ENCODE measurements around the gene ATP9A.

ATP9A gene

GRCh38 chr20:51622004-51622874 is 146.0 kb downstream of the ATP9A start:
- DNase-seq, result no peak

GRCh38 chr20:51620432-51620831 is 147.8 kb downstream of the ATP9A start:
- no peak for DNase-seq

DNA sequence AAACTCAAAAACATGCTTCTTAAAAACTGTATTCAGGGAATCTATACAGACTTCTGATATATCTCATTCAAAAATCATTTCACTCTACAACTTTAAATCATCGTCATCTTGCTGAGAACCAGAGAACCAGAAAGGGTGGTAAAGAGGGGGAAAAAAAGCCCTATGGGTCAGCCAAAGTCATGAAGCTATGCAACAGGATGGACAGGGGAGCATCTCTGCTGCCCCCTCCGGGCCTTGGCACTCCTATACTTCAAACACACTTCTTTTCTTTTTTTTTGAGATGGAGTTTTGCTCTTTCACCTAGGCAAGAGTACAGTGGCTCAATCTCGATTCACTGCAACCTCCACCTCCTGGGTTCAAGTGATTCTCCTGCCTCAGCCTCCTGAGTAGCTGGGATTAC is 152.1 kb downstream of the ATP9A start:
- no peak for DNase-seq

GRCh38 chr20:51614687-51615086 is 153.5 kb downstream of the ATP9A start:
- DNase-seq, result no peak

GRCh38 chr20:51613580-51613979 is 154.6 kb downstream of the ATP9A start:
- DNase-seq, result no peak

GRCh38 chr20:51612896-51613295 is 155.3 kb downstream of the ATP9A start:
- no peak for DNase-seq

- DNase-seq, result no peak
Measured at GRCh38 chr20:51611625-51611890, 156.6 kb downstream of the ATP9A start.

DNA sequence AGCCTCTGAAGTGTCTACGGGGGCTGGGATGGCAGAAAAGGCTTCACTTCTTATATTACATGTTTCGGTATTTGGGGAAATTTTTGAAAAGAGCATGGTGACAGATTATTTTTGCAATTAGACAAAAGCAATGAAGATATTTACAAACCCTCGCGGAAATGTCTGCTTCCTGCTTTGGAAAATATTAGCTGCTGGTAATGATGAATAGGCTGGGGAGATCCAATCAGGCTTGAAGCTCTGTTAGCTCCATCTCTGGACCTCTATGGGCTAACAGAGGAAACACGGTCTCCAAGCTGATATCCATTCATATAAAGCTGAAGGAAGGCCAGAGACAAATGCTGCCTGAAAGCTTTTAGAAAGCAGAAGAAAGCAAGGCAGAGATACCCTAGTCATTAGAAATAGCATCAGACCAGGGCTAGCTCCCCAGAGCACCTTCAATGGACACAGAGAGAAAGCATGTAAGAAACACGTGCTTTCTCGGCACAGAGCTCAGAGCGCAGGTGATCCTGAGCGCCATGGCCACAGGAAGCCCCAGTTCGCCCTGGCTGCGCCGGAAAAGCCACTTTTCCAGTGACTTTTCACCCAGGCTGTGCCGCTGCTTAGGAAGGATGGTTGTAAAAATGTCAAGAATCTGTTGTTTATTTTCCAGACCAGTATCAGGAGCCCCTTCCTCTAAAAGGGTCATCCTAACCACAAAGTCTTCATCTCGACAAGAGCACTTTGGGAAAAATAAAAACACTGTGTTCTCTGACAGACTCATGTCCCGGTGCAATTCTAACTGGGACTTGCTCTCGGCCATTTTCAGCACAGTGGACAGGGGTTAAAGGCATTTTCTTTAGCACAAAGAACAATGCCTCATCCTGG is 157.2 kb downstream of the ATP9A start:
- no peak for DNase-seq

DNA sequence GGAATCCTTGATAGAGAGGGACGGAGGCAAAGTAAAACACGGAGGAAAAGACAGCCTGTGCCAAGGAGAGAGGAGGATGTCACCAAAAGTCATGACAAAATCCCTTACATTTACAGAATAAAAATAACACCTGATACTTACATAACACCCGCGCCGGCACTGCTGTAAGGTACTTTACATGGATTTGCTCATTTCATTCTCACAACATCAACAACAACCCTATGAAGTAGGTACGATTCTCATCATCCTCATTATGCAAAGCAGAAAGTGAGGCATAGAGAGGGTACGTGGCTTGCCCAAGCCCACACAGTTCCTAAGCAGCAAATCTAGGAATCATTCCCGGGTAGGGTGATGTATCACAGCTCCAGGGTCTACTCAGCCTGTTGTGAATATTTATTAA is 158.1 kb downstream of the ATP9A start:
- DNase-seq, result no peak

DNA sequence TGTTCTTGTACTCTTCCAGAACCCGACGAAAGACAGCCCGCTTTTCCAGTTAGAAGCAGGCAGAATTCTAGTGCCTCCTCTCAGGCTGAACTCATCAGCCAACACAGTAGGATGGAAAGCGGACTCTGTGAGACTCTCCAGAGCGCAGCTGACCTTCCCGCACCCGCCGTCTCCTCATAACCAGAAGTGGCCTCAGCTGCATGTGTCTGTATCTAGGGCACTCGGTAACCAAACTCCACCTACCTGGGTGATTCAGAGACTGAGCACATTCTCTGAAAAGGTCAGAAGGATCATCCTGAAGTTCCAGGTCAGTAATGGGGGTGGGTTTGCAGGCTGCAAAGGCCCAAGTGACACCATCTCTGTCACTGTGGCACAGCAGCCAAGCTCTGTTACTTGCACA is 158.9 kb downstream of the ATP9A start:
- no peak for DNase-seq

- DNase-seq, result no peak
Measured at GRCh38 chr20:51608061-51608460, 160.1 kb downstream of the ATP9A start.

DNA sequence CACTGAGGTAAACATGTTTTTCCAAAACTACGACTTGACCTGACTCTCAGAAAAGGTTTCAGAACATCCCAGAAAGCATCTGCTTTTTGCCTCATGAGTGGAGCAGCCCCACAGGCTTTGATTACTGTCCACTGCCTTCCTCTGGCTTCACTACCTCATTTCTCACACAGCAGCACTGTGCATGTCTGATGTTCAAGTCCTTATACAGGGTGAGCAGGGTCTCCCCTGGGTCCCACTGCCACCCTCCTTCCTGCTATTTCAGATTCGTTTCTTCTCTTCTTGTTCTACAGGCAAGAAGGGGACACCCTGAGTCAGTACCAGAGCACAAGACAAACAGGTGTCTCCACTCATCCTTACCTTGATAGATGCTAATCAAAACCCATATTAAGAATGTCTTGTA is 161.0 kb downstream of the ATP9A start:
- DNase-seq, result no peak

GRCh38 chr20:51604851-51605250 is 163.3 kb downstream of the ATP9A start:
- no peak for DNase-seq

- no peak for DNase-seq
Measured at GRCh38 chr20:51602131-51602530, 166.1 kb downstream of the ATP9A start.

GRCh38 chr20:51600950-51601349 is 167.2 kb downstream of the ATP9A start:
- DNase-seq, result no peak

- DNase-seq, result no peak
Measured at GRCh38 chr20:51600016-51600420, 168.2 kb downstream of the ATP9A start.

DNA sequence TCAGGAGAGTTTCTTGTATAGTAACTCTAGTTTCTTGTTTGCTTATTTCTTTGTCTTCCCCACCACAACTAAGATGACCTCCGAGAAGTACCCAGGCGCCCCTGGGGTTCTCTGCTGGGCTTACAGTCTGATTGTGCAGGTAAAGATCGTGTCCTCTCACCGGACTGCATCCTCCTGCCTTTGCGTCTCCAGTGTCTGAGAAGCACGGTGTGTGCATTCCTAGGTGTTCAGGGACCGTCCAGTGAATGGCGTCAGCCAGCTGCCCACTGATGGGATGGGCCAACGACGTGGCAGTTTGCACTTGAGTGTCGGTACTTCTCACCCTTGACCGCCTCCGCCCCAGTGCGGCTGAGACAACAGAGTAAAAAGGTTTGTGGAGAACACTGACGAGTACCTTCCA is 169.6 kb downstream of the ATP9A start:
- DNase-seq, result no peak

GRCh38 chr20:51597389-51598231 is 170.6 kb downstream of the ATP9A start:
- no peak for DNase-seq

DNA sequence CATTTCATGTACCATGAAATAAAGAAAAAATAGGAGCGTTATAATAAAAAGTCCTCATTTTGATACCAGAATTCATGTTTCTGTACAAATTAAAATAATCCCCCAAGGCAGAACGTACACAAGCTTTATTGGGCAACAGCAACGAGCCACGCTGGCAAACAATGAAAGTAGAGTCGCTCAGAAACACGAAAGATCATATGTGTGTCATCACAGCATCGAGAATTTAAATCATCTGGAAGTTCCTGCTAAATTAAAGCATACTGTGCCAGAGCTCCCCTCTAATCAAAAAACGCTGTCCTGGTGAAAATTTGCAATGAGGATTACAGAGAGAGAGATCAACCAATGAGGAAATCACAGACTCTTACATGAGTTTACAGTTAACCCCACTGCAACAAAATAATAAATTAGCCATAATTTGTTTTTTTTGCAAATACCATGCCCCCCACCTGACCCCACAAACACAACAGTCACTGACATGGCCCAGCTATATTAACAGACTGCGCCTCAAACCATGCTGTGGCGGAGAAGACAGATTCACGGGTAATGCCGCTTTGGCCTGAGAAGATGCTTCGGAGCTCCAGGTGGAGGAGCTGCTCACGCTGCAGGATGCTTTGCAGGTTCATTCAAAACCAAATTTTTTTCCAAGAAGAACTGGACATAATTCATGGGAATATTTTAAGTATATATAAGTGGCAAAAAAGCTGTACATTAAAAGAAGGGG is 171.4 kb downstream of the ATP9A start:
- no peak for DNase-seq

DNA sequence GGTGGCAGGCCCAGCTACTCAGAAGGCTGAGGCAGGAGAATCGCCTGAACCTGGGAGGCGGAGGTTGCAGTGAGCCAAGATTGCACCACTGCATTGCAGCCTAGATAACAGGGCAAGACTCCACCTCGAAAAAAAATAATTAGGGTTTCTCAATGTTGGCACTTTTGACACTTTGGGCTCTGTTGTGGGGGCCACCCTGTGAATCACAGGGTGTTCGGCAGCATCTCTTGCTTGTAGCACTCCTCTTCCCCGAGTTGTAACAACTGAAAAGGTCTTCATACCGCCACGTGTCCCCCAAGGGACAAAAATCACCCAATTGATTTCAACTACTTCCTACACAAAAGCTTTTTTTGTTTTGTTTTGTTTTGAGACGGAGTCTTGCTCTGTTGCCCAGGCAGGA is 172.4 kb downstream of the ATP9A start:
- no peak for DNase-seq

DNA sequence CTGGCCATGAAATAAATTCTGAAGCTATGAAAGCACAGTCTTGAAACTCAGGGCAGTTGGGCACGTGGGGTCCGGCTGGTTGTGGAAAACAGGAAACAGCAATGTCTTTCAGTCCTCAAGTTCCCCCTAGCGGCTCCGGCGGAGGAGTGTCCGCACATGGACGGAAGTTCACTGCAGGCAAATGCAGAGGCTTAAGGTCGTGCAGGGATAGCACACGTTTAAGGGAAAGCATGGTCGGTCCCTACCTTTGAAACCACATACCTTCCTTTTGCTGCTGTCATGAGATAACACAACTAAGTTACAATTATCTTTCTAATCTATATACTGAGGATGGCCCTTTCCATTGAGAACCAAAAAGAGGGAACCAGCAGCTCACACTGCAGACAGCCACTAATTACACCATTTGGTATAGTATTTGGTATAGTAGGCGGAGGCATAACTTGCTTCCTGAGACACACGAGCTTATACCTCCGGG is 173.1 kb downstream of the ATP9A start:
- peak; percentile 1 to 81 for DNase-seq

GRCh38 chr20:51594236-51595057 is 173.7 kb downstream of the ATP9A start:
- no peak for DNase-seq

Measured in NCI-H446 (cell line).